ENCODE data around the gene ADORA3.
A peak's percentile ranks its signal among the peaks of the same experiment; 100 is the strongest.

The ADORA3 gene

DNA sequence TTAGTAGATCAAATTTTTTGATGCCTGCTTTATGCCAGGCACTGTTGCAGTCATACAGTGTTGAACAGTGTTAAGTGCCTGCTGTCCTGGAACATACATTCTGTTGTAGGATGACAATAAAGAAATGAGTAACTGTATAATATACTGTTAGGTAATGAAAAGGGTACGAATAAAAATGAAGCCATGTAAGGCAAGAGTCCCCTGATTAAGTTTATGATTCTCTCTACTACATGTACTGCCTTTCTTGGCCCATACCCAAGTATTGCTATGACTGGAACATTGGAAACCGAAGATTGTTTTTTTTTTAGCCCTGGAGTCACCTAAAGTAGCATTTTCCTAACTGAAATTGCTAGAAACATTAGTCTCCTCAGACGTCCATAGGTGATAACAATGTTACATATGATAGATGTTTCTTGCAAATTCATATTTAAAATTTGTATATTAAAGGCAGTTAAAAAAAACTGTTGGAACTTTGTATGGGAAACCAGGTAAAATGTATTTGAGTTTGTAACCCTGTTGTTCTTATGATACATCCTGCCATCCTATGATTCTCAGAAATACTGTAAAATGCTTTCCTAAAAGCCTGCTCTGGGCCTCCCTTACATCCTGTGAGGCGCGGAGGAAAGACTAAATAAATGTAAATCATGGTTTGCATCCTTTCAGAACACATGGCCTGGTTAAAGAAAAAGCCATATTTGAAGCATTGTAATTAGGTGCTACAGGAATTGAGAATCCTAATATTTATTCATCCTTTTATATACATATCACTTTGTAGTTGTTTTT lies 48.4 kb downstream of the ADORA3 start:
- peak; percentile 57 for FAIRE-seq
- no peak for DNase-seq (ENCODE audit: insufficient read length, low spot score)
- TF ChIP-seq POU2F2 (IDR thresholded peaks at IDR 0.05; ENCODE audit: low read depth, low read length) (no peak), POLR2AphosphoS5 (IDR thresholded peaks at IDR 0.05; ENCODE audit: low read depth, low read length) (no peak)

DNA sequence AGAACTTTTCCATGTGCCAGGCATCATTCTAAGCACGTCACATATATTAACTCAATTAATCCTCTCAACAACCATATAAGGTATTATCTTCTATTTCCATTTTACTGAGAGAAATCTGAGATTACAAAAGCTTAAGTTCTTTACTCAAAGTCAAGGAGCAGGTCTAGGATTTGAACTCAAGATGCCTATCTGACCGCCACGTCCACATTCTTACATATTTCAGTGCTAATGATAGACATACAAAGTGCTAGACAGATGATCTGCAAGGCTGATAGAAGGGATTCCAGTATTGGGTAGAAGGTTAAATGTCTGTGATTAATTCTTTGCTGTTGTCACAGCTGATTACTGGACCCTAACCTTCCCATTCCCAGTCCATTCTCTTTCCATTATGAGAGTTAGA lies 49.7 kb downstream of the ADORA3 start:
- FAIRE-seq (peak; percentile 65), DNase-seq (ENCODE audit: insufficient read length, low spot score) (no peak)
- TF ChIP-seq POLR2AphosphoS5 (IDR thresholded peaks at IDR 0.05; ENCODE audit: low read depth, low read length) (no peak), SPI1 (IDR thresholded peaks at IDR 0.05; ENCODE audit: low read depth, low read length) (no peak), POLR2A (IDR thresholded peaks at IDR 0.05; ENCODE audit: low read depth, low read length) (no peak), POU2F2 (IDR thresholded peaks at IDR 0.05; ENCODE audit: low read depth, low read length) (no peak), TAF1 (IDR thresholded peaks at IDR 0.05; ENCODE audit: low read depth, low read length) (no peak), PAX5 (IDR thresholded peaks at IDR 0.05; ENCODE audit: insufficient read depth, low read length, severe bottlenecking) (no peak)

DNA sequence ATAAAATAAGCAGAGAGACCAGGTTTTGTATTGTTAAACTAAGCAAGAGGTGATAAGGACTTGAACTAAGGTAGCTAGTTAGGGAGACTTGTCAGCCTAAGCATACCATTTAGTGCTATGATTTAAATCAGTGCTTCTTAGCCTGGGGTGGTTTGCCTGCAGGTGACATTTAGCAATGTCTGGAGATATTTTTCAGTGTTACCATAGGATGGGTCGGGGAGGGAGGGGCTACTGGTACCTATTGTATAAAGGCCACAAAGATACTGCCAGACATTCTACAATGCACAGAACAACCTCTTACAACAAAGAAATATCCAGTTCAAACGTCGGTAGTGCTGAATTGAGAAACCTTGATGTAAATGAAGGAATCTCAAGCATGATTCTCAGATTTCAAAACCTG lies 50.9 kb downstream of the ADORA3 start:
- DNase-seq (ENCODE audit: insufficient read length, low spot score): no peak
- TF ChIP-seq POU2F2 (IDR thresholded peaks at IDR 0.05; ENCODE audit: low read depth, low read length) (no peak), POLR2AphosphoS5 (IDR thresholded peaks at IDR 0.05; ENCODE audit: low read depth, low read length) (no peak), POLR2A (IDR thresholded peaks at IDR 0.05; ENCODE audit: low read depth, low read length) (no peak), PAX5 (IDR thresholded peaks at IDR 0.05; ENCODE audit: insufficient read depth, low read length, severe bottlenecking) (no peak), SPI1 (IDR thresholded peaks at IDR 0.05; ENCODE audit: low read depth, low read length) (no peak), TAF1 (IDR thresholded peaks at IDR 0.05; ENCODE audit: low read depth, low read length) (no peak)
- FAIRE-seq: no peak

DNA sequence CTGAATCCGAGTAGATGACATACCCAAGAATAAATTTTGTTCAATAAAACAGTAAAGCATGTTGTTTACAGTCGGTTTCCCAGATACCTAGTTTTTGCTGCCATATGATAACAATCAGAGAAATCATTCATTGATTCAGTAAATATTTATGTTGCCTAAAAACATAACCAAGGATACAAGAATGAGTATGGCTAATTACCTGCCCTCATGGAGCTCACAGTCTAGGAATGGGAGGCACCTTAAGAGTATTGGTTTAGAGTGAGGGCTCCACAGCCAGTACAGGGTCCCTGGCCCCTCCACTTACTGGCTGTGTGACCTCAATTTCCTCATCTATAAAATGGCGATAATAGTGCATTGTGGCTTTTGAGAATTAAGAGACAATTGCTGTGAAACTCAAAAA lies 53.2 kb downstream of the ADORA3 start:
- no peak for FAIRE-seq
- no peak for DNase-seq (ENCODE audit: insufficient read length, low spot score)
- TF ChIP-seq TAF1 (IDR thresholded peaks at IDR 0.05; ENCODE audit: low read depth, low read length): no peak
- TF ChIP-seq POLR2AphosphoS5 (IDR thresholded peaks at IDR 0.05; ENCODE audit: low read depth, low read length): no peak
- TF ChIP-seq SPI1 (IDR thresholded peaks at IDR 0.05; ENCODE audit: low read depth, low read length): no peak
- TF ChIP-seq POU2F2 (IDR thresholded peaks at IDR 0.05; ENCODE audit: low read depth, low read length): no peak
- TF ChIP-seq POLR2A (IDR thresholded peaks at IDR 0.05; ENCODE audit: low read depth, low read length): no peak

DNA sequence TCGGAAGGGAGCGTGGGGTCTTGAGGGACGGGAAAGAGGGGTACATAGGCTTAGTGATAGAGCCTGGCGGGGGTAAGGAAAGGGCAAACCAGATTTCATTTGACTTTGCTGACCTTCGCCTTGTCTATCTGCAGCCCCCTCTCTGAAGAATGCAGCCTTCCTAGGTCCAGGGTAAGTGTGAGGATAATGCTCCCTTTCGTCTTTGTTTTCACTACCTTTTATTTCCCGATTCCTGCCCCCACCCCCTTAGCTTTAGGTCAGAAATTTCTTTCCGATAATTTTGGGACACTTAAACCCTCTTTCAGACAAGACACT lies 53.8 kb downstream of the ADORA3 start:
- DNase-seq (ENCODE audit: insufficient read length, low spot score): no peak
- TF ChIP-seq POU2F2 (IDR thresholded peaks at IDR 0.05; ENCODE audit: low read depth, low read length): no peak
- TF ChIP-seq PAX5 (IDR thresholded peaks at IDR 0.05; ENCODE audit: insufficient read depth, low read length, severe bottlenecking): no peak
- TF ChIP-seq POLR2AphosphoS5 (IDR thresholded peaks at IDR 0.05; ENCODE audit: low read depth, low read length): no peak
- TF ChIP-seq TAF1 (IDR thresholded peaks at IDR 0.05; ENCODE audit: low read depth, low read length): no peak
- no peak for TF ChIP-seq SPI1 (IDR thresholded peaks at IDR 0.05; ENCODE audit: low read depth, low read length)
- TF ChIP-seq POLR2A (IDR thresholded peaks at IDR 0.05; ENCODE audit: low read depth, low read length): no peak
- FAIRE-seq: no peak

Data from GM12891 (cell line).